RWPE2 (cell line): ENCODE results near the gene PCYT2.
A peak's percentile ranks its signal among the peaks of the same experiment; 100 is the strongest.

Experiments used
- ATAC-seq: fragments of 200-7000 bp; cut with Tn5 transposase; 3 replicates; pipeline ENCODE4 v1.9.1; 2021; ENCODE audit warnings: low read depth
- DNase-seq: peaks from one replicate; pipeline ENCODE4 v3.0.0-alpha.2; 2020; ENCODE audit warnings: low spot score
- H3K27ac ChIP-seq: fragments of 450-650 bp; 2 replicates; pipeline ENCODE4 v1.5.1; 2017; ENCODE audit warnings: mild to moderate bottlenecking; ENCODE audit not compliant: poor library complexity, severe bottlenecking
- H3K27me3 ChIP-seq: fragments of 250-450 bp; sonication (Bioruptor Pico); 2 replicates; pipeline ENCODE4 v1.5.1; 2021; ENCODE audit warnings: mild to moderate bottlenecking, moderate library complexity; ENCODE audit not compliant: insufficient read depth, poor library complexity, severe bottlenecking
- H3K36me3 ChIP-seq: fragments of 250-450 bp; sonication (Bioruptor Pico); 2 replicates; pipeline ENCODE4 v1.5.1; 2020; ENCODE audit warnings: low read depth, mild to moderate bottlenecking, moderate library complexity
- H3K4me1 ChIP-seq: fragments of 250-450 bp; sonication (Bioruptor Pico); 2 replicates; pipeline ENCODE4 v1.5.1; 2021; ENCODE audit warnings: mild to moderate bottlenecking, moderate library complexity; ENCODE audit not compliant: insufficient read depth, poor library complexity, severe bottlenecking
- H3K4me3 ChIP-seq: fragments of 250-450 bp; sonication (Bioruptor Pico); 2 replicates; pipeline ENCODE4 v1.5.1; 2021; ENCODE audit warnings: mild to moderate bottlenecking, moderate library complexity; ENCODE audit not compliant: severe bottlenecking
- H3K9me3 ChIP-seq: fragments of 250-450 bp; sonication (Bioruptor Pico); 2 replicates; pipeline ENCODE4 v1.5.1; 2021; ENCODE audit warnings: mild to moderate bottlenecking, moderate library complexity; ENCODE audit not compliant: severe bottlenecking
- CTCF ChIP-seq: fragments of 450-650 bp; IDR thresholded peaks from one replicate; pipeline ENCODE4 v1.5.1; 2017; ENCODE audit warnings: mild to moderate bottlenecking, moderate library complexity; ENCODE audit not compliant: poor library complexity, severe bottlenecking

PCYT2 gene

GRCh38 chr17:81869221-81870130, 41.7 kb downstream of the PCYT2 start:
- no peaks in the 10 kb centered on the region for H3K9me3 ChIP-seq
- peak overlapping the region; percentile 82 for H3K4me3 ChIP-seq
- peaks cover 47% of the 10 kb centered on the region for H3K36me3 ChIP-seq
- H3K27me3 ChIP-seq = no peaks in the 10 kb centered on the region
- H3K4me1 ChIP-seq = peaks cover 31% of the 10 kb centered on the region
- TF ChIP-seq CTCF = peak; percentile 89
- ATAC-seq = no peak
- peak overlapping the region; percentile 98 for H3K27ac ChIP-seq
- peak; percentile 75 for DNase-seq

DNA sequence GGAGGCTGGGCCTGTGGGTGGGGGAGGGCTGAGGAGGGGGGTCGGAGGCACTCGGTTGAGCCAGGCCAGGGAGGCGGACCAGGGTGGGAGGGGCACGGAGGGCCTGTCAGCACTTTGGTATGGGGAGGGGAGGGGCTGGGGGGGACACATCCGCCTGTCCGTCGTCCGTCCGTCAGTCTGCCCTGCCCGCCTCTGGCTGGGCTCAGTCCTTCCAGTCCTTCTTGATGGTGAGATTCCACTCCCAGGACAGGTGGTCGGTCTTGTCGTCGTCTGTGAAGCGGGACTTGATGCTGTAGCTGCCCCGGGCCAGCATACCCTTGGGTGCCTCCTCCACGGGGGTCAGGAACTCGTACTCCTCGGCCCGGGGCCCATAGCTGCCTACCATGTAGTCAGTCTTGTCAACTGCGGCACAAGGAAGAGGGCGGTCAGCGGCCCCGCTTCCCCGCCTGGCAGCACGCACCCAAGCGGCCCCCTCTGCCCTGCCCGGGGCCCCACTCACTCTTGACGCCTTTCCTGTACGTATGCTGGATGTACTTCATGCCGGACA, 42.5 kb downstream of the PCYT2 start:
- peak; percentile 36 for ATAC-seq
- Histone ChIP-seq H3K27ac (peak overlapping the region; percentile 98), H3K9me3 (no peaks in the 10 kb centered on the region), H3K4me3 (peak overlapping the region; percentile 82), H3K36me3 (peaks cover 54% of the 10 kb centered on the region), H3K4me1 (peaks cover 31% of the 10 kb centered on the region), H3K27me3 (no peaks in the 10 kb centered on the region)
- peak; percentile 96 for DNase-seq
- no peak for TF ChIP-seq CTCF

DNA sequence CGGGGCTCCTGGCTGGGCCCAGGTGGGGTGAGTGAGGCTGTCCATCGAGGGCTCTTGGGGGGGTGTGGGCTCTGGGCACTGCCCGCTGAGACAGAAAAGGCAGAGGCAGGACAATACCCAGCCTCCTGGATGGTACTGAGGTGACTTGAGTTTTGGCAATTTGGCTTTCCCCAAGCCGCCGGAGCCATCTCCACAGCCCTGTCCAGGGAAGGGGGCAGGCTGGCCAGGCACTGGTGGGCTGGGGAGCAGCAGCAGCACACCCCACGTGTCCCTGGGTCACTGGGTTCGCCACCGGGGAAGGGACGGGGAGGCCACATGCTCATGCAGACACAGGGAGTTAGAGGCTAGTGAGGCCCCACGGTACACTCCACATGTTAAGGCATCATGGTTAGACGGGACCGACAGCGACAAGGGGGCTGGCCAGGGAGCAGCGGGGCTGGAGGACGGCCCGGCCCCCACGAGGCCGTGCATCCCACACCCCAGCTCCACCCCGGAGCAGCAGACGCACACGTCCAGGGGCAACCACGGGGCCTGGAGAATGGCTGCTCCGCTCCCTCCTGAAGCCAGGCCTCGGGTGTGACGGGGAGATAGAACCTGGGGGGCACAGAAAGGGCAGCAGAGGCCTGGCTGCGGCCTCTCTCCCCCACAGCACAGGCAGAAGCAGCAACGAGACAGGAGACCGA, 43.1 kb downstream of the PCYT2 start:
- peak overlapping the region; percentile 98 for H3K27ac ChIP-seq
- peaks cover 60% of the 10 kb centered on the region for H3K36me3 ChIP-seq
- ATAC-seq = peak; percentile 7
- H3K9me3 ChIP-seq = no peaks in the 10 kb centered on the region
- peaks cover 31% of the 10 kb centered on the region for H3K4me1 ChIP-seq
- no peak for TF ChIP-seq CTCF
- no peak overlapping the region for H3K4me3 ChIP-seq
- H3K27me3 ChIP-seq = no peaks in the 10 kb centered on the region
- peak; percentile 73 for DNase-seq

GRCh38 chr17:81867170-81867990, 43.8 kb downstream of the PCYT2 start:
- Histone ChIP-seq H3K9me3 (no peaks in the 10 kb centered on the region), H3K27ac (peak overlapping the region; percentile 98), H3K4me3 (no peak overlapping the region), H3K36me3 (peaks cover 67% of the 10 kb centered on the region), H3K27me3 (no peaks in the 10 kb centered on the region), H3K4me1 (peaks cover 27% of the 10 kb centered on the region)
- ATAC-seq (peak; percentile 42), DNase-seq (peak; percentile 84)
- TF ChIP-seq CTCF = no peak
